IMR-90 (cell line): ENCODE data around the gene MTIF3. TPM values are rescaled to one million over a fixed set of nuclear protein-coding genes. Genes with fewer than 3 reads are reported as not detected.

Source experiments
- ATAC-seq: fragments of 200-7000 bp; cut with Tn5 transposase; 2 replicates; pipeline ENCODE4 v1.9.1; 2020; ENCODE audit warnings: low read depth, mild to moderate bottlenecking, moderate library complexity
- BruUV-seq: library from RNA; stranded (reverse); fragments of 400-500 nt; replicated peaks from 2 replicates; lab custom pipeline; 2021; lab: Mats Ljungman, UMichigan
- CTCF ChIA-PET: fragments of 300-600 bp; formaldehyde crosslinking; extraction: SDS; loops from one replicate; lab custom pipeline; 2021; ENCODE audit warnings: antibody characterized with exemption; lab: Yijun Ruan, JAX
- POLR2A ChIA-PET: fragments of 300-600 bp; sonication (Branson Sonifier 250); formaldehyde crosslinking; loops from one replicate; lab custom pipeline; 2022; ENCODE audit warnings: antibody characterized with exemption; ENCODE audit not compliant: unreplicated experiment; lab: Charles Lee
- DNase-seq: peaks from one replicate; pipeline ENCODE4 v3.0.0; 2013
- H2AFZ ChIP-seq: replicated peaks from 2 replicates; pipeline ENCODE3; 2013; ENCODE audit warnings: low read length, mild to moderate bottlenecking; ENCODE audit not compliant: poor library complexity
- H2AK5ac ChIP-seq: 2 replicates; pipeline ENCODE4 v1.6.1; 2013; ENCODE audit warnings: low read depth, low read length, inconsistent platforms
- H2AK9ac ChIP-seq: replicated peaks from 2 replicates; pipeline ENCODE3; 2013; ENCODE audit warnings: mild to moderate bottlenecking, low read depth, low read length, moderate library complexity; ENCODE audit not compliant: poor library complexity
- H2BK120ac ChIP-seq: 2 replicates; pipeline ENCODE4 v1.6.1; 2013; ENCODE audit warnings: low read depth, low read length, inconsistent platforms
- H2BK15ac ChIP-seq: 3 replicates; pipeline ENCODE4 v1.6.1; 2013; ENCODE audit warnings: low read depth, low read length, inconsistent platforms
- H2BK20ac ChIP-seq: 2 replicates; pipeline ENCODE4 v1.6.1; 2013; ENCODE audit warnings: low read depth, mild to moderate bottlenecking, inconsistent platforms, low read length, moderate library complexity
- H2BK5ac ChIP-seq: 2 replicates; pipeline ENCODE4 v1.6.1; 2013; ENCODE audit warnings: mild to moderate bottlenecking, low read depth, low read length, inconsistent platforms; ENCODE audit not compliant: poor library complexity, severe bottlenecking
- H3K14ac ChIP-seq: replicated peaks from 2 replicates; pipeline ENCODE4 v1.6.1; 2013; ENCODE audit warnings: low read depth, low read length, inconsistent platforms
- H3K18ac ChIP-seq: 2 replicates; pipeline ENCODE4 v1.6.1; 2013; ENCODE audit warnings: low read depth, low read length, control low read depth
- H3K23ac ChIP-seq: 2 replicates; pipeline ENCODE4 v1.6.1; 2013; ENCODE audit warnings: low read depth, low read length, inconsistent platforms
- H3K27ac ChIP-seq: 2 replicates; pipeline ENCODE4 v1.5.1; 2013; ENCODE audit warnings: mild to moderate bottlenecking, control low read depth, low read length; ENCODE audit not compliant: insufficient read depth
- H3K27me3 ChIP-seq: 2 replicates; pipeline ENCODE4 v1.6.1; 2013; ENCODE audit warnings: low read length; ENCODE audit not compliant: control insufficient read depth, insufficient read depth
- H3K36me3 ChIP-seq: 2 replicates; pipeline ENCODE4 v1.6.1; 2013; ENCODE audit warnings: low read length, mixed read lengths; ENCODE audit not compliant: control insufficient read depth, insufficient read depth
- H3K4ac ChIP-seq: 2 replicates; pipeline ENCODE4 v1.6.1; 2013; ENCODE audit warnings: low read depth, low read length, inconsistent platforms
- H3K4me1 ChIP-seq: 2 replicates; pipeline ENCODE4 v1.6.1; 2013; ENCODE audit warnings: low read length, mixed read lengths; ENCODE audit not compliant: control insufficient read depth, insufficient read depth
- H3K4me2 ChIP-seq: 2 replicates; pipeline ENCODE4 v1.6.1; 2013; ENCODE audit warnings: low read depth, mild to moderate bottlenecking, control low read depth, low read length, moderate library complexity
- H3K4me3 ChIP-seq: 2 replicates; pipeline ENCODE4 v1.5.1; 2013; ENCODE audit warnings: low read depth, mild to moderate bottlenecking, control low read depth, low read length, moderate library complexity; ENCODE audit not compliant: insufficient read depth
- H3K56ac ChIP-seq: 2 replicates; pipeline ENCODE4 v1.6.1; 2013; ENCODE audit warnings: low read length, inconsistent platforms; ENCODE audit not compliant: insufficient read depth; ENCODE audit errors: extremely low read depth
- H3K79me1 ChIP-seq, 2 experiments: 2 replicates each; pipeline ENCODE4 v1.6.1; 2013; ENCODE audit warnings: low read length in 2 of 2, inconsistent platforms in 1 of 2, low read depth in 1 of 2
- H3K9ac ChIP-seq: 2 replicates; pipeline ENCODE4 v1.6.1; 2013; ENCODE audit warnings: low read depth, low read length, control low read depth
- H3K9me1 ChIP-seq: 2 replicates; pipeline ENCODE4 v1.6.1; 2013; ENCODE audit warnings: low read length, inconsistent platforms; ENCODE audit not compliant: insufficient read depth
- H3K9me3 ChIP-seq: 2 replicates; pipeline ENCODE4 v1.6.1; 2013; ENCODE audit warnings: low read length; ENCODE audit not compliant: control insufficient read depth, insufficient read depth
- H4K20me1 ChIP-seq: 2 replicates; pipeline ENCODE4 v1.6.1; 2013; ENCODE audit warnings: low read length, inconsistent platforms; ENCODE audit not compliant: insufficient read depth
- H4K5ac ChIP-seq: 2 replicates; pipeline ENCODE4 v1.6.1; 2013; ENCODE audit warnings: mild to moderate bottlenecking, low read depth, low read length, control low read depth
- H4K8ac ChIP-seq, 2 experiments: 2 replicates each; pipeline ENCODE4 v1.6.1; 2013; ENCODE audit warnings: low read depth in 2 of 2, low read length in 2 of 2, control low read depth in 1 of 2, inconsistent platforms in 1 of 2
- H4K91ac ChIP-seq: 2 replicates; pipeline ENCODE4 v1.6.1; 2013; ENCODE audit warnings: low read depth, low read length, inconsistent platforms; ENCODE audit not compliant: insufficient read depth
- BHLHE40 ChIP-seq: fragments of 150-350 bp; IDR thresholded peaks from 2 replicates; pipeline ENCODE4 v1.6.1; 2016; ENCODE audit warnings: mild to moderate bottlenecking, low read depth, low read length
- CEBPB ChIP-seq: IDR thresholded peaks from 2 replicates; pipeline ENCODE4 v1.6.1; 2012; ENCODE audit warnings: low read depth, low read length, improper control_type of control experiment
- CHD1 ChIP-seq: IDR thresholded peaks from 2 replicates; pipeline ENCODE4 v1.6.1; 2012; ENCODE audit warnings: low read depth, low read length, improper control_type of control experiment
- ELK1 ChIP-seq: fragments of 150-350 bp; IDR thresholded peaks from 2 replicates; pipeline ENCODE4 v1.6.1; 2016; ENCODE audit warnings: low read depth, mild to moderate bottlenecking, low read length, moderate library complexity, borderline replicate concordance
- FOS ChIP-seq: fragments of 150-350 bp; IDR thresholded peaks from 2 replicates; pipeline ENCODE4 v1.6.1; 2016; ENCODE audit warnings: low read depth, low read length
- MAFK ChIP-seq: IDR thresholded peaks from 2 replicates; pipeline ENCODE4 v1.6.1; 2012; ENCODE audit warnings: low read depth, low read length, improper control_type of control experiment
- MAZ ChIP-seq: IDR thresholded peaks from 2 replicates; pipeline ENCODE4 v1.6.1; 2012; ENCODE audit warnings: low read depth, mild to moderate bottlenecking, low read length, improper control_type of control experiment, moderate library complexity, borderline replicate concordance
- MXI1 ChIP-seq: IDR thresholded peaks from 2 replicates; pipeline ENCODE4 v1.6.1; 2012; ENCODE audit warnings: low read depth, mild to moderate bottlenecking, low read length, moderate library complexity, borderline replicate concordance
- NFE2L2 ChIP-seq: fragments of 150-350 bp; IDR thresholded peaks from 2 replicates; pipeline ENCODE4 v1.6.1; 2016; ENCODE audit warnings: low read depth, mild to moderate bottlenecking, low read length
- POLR2A ChIP-seq: IDR thresholded peaks from 2 replicates; pipeline ENCODE4 v1.6.1; 2012; ENCODE audit warnings: mild to moderate bottlenecking, low read depth, low read length
- RAD21 ChIP-seq: IDR thresholded peaks from 2 replicates; pipeline ENCODE4 v1.6.1; 2012; ENCODE audit warnings: low read length, improper control_type of control experiment
- RCOR1 ChIP-seq: IDR thresholded peaks from 2 replicates; pipeline ENCODE4 v1.6.1; 2012; ENCODE audit warnings: mild to moderate bottlenecking, low read length, improper control_type of control experiment; ENCODE audit not compliant: insufficient replicate concordance
- RFX5 ChIP-seq: IDR thresholded peaks from 2 replicates; pipeline ENCODE4 v1.8.0; 2012; ENCODE audit warnings: low read depth, mild to moderate bottlenecking, low read length, moderate library complexity
- SMC3 ChIP-seq: fragments of 150-350 bp; IDR thresholded peaks from 2 replicates; pipeline ENCODE4 v1.6.1; 2016; ENCODE audit warnings: low read depth, mild to moderate bottlenecking, antibody characterized with exemption, low read length, moderate library complexity
- USF2 ChIP-seq: fragments of 150-350 bp; IDR thresholded peaks from 2 replicates; pipeline ENCODE4 v1.6.1; 2017; ENCODE audit warnings: mild to moderate bottlenecking, antibody characterized with exemption, low read length, low read depth
- WGBS, 2 experiments: methylation state at CpG; one replicate each; pipeline versions ENCODE4 v1.1.5 to v1.1.7; 2013; ENCODE audit warnings: missing lambda C conversion rate in 2 of 2; ENCODE audit not compliant: insufficient read length in 1 of 2; ENCODE audit errors: extremely low coverage in 2 of 2; 5-methylcytosine and 5-hydroxymethylcytosine counted together
- dilution Hi-C: fragments of 300-500 bp; cut with HindIII; formaldehyde crosslinking; loops from one replicate; pipeline ENCODE4 v1.14.3; 2018; ENCODE audit warnings: low sequenced_read_pairs; ENCODE audit not compliant: unreplicated experiment
- in situ Hi-C: fragments of 300-500 bp; cut with MboI; formaldehyde crosslinking; loops from 3 replicates; pipeline ENCODE4 v1.14.3; 2019; ENCODE audit warnings: low sequenced_read_pairs, inconsistent platforms, mixed read lengths
- intact Hi-C: fragments of 100-400 bp; cut with micrococcal nuclease; formaldehyde crosslinking; loops from 2 replicates; pipeline ENCODE4 v1.10.0; 2022
- polyA plus RNA-seq, 3 experiments: library from polyadenylated mRNA; depleted of rRNA; stranded (reverse); fragments of >200 nt; gene quantifications; 2 replicates each; pipeline ENCODE4 v1.2.3, GENCODE V29; 2012; ENCODE audit warnings: low replicate concordance in 1 of 3
- total RNA-seq: library from RNA; depleted of rRNA; stranded (reverse); fragments of >200 nt; gene quantifications from 2 replicates; pipeline ENCODE4 v1.2.3, GENCODE V29; 2012
- TF ChIP-seq, protein P1 (sequence below): conservative IDR thresholded peaks from 2 replicates; pipeline ENCODE4 v1.5.1; 2012; ENCODE audit warnings: mild to moderate bottlenecking, low read depth, low read length, improper control_type of control experiment

Gene MTIF3
- total and polyA plus RNA-seq, 2 of the 4 experiments (the other 2 are of a cell fraction): 31.7 to 41.0 TPM

- Histone ChIP-seq H2BK15ac (no peak overlapping the region), H2AK9ac (no peak overlapping the region), H4K20me1 (no peaks in the 10 kb centered on the region), H3K4ac (no peak overlapping the region), H3K4me1 (no peaks in the 10 kb centered on the region), H3K36me3 (no peaks in the 10 kb centered on the region), H3K4me2 (no peak overlapping the region), H4K91ac (no peak overlapping the region), H3K56ac (no peak overlapping the region), H2BK120ac (no peak overlapping the region), H2AK5ac (no peak overlapping the region), H2BK20ac (no peak overlapping the region), H3K79me1 (no peaks in the 10 kb centered on the region), H3K27me3 (peaks cover 27% of the 10 kb centered on the region), H2AFZ (no peak overlapping the region), H3K4me3 (no peak overlapping the region), H3K18ac (no peak overlapping the region), H3K9me1 (no peaks in the 10 kb centered on the region), H4K5ac (no peak overlapping the region), H3K27ac (no peak overlapping the region), H3K9ac (no peak overlapping the region), H3K23ac (no peak overlapping the region), H4K8ac (no peak overlapping the region), H3K9me3 (no peaks in the 10 kb centered on the region), H3K14ac (no peak overlapping the region), H2BK5ac (no peak overlapping the region)
- ATAC-seq: no peak
- in situ Hi-C loops (no loop called here), dilution Hi-C loops (no loop called here), intact Hi-C loops (no loop called here)
- TF ChIP-seq CEBPB (no peak), NFE2L2 (no peak), ELK1 (no peak), MAZ (no peak), POLR2A (no peak), CHD1 (no peak), USF2 (no peak), SMC3 (no peak), MXI1 (no peak), FOS (no peak), MAFK (no peak), RCOR1 (no peak), RFX5 (no peak), BHLHE40 (no peak), RAD21 (no peak)
- TF ChIP-seq, protein P1, sequence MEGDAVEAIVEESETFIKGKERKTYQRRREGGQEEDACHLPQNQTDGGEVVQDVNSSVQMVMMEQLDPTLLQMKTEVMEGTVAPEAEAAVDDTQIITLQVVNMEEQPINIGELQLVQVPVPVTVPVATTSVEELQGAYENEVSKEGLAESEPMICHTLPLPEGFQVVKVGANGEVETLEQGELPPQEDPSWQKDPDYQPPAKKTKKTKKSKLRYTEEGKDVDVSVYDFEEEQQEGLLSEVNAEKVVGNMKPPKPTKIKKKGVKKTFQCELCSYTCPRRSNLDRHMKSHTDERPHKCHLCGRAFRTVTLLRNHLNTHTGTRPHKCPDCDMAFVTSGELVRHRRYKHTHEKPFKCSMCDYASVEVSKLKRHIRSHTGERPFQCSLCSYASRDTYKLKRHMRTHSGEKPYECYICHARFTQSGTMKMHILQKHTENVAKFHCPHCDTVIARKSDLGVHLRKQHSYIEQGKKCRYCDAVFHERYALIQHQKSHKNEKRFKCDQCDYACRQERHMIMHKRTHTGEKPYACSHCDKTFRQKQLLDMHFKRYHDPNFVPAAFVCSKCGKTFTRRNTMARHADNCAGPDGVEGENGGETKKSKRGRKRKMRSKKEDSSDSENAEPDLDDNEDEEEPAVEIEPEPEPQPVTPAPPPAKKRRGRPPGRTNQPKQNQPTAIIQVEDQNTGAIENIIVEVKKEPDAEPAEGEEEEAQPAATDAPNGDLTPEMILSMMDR: no peak
- CTCF ChIA-PET: no interaction called here
- POLR2A ChIA-PET: no interaction called here
- BruUV-seq: no TSS peak
- no peak for DNase-seq
- WGBS, 2 experiments: no CpG with 5 or more reads among the region's 4 CpGs
Measured at GRCh38 chr13:27393101-27393500, 57.3 kb downstream of the MTIF3 start.
